Coronary artery (tissue), 2 donors: ENCODE measurements around the gene RAD51B.

Experiments used
- DNase-seq: peaks from one replicate; pipeline ENCODE4 v3.0.0-alpha.2; 2017; ENCODE audit warnings: low spot score
- H3K27ac ChIP-seq, 2 donors: fragments of 200-600 bp; sonication (generic); one replicate each; pipeline ENCODE4 v1.5.1; 2016 to 2019
- H3K4me3 ChIP-seq: fragments of 200-600 bp; sonication (generic); 2 replicates; pipeline ENCODE4 v1.5.1; 2016; ENCODE audit warnings: mild to moderate bottlenecking, moderate library complexity
- CTCF ChIP-seq: fragments of 200-600 bp; sonication (generic); IDR thresholded peaks from one replicate; pipeline ENCODE4 v1.5.1; 2019; ENCODE audit warnings: antibody characterized with exemption

Gene RAD51B

GRCh38 chr14:68701001-68701741 lies 881.6 kb downstream of the RAD51B start:
- no peak overlapping the region for H3K27ac ChIP-seq
- no peak for TF ChIP-seq CTCF
- peak; percentile 31 for DNase-seq
- no peak overlapping the region for H3K4me3 ChIP-seq

GRCh38 chr14:68702135-68702534 lies 882.6 kb downstream of the RAD51B start:
- peak; percentile 58 for DNase-seq
- no peak overlapping the region for H3K27ac ChIP-seq
- no peak for TF ChIP-seq CTCF
- H3K4me3 ChIP-seq: no peak overlapping the region

- H3K27ac ChIP-seq: no peak overlapping the region
- no peak for TF ChIP-seq CTCF
- no peak overlapping the region for H3K4me3 ChIP-seq
- peak; percentile 59 for DNase-seq
Observed at GRCh38 chr14:68702578-68702977, 883.0 kb downstream of the RAD51B start.

- TF ChIP-seq CTCF: no peak
- Histone ChIP-seq H3K4me3 (no peak overlapping the region), H3K27ac (no peak overlapping the region)
- DNase-seq: peak; percentile 71
Observed at GRCh38 chr14:68703093-68703492, 883.5 kb downstream of the RAD51B start.

- TF ChIP-seq CTCF: no peak
- DNase-seq: peak; percentile 75
- no peak overlapping the region for H3K27ac ChIP-seq
- no peak overlapping the region for H3K4me3 ChIP-seq
Observed at GRCh38 chr14:68704736-68705720, 885.4 kb downstream of the RAD51B start.

GRCh38 chr14:68705741-68706283 lies 886.2 kb downstream of the RAD51B start:
- TF ChIP-seq CTCF: no peak
- DNase-seq: peak; percentile 68
- Histone ChIP-seq H3K27ac (no peak overlapping the region), H3K4me3 (no peak overlapping the region)
